HCT116 (cell line): ENCODE data around the gene ARHGDIA. TPM values are rescaled to one million over a fixed set of nuclear protein-coding genes. Genes with fewer than 3 reads are reported as not detected.
"Not testable (repeated sequence)": the region's sequence is repeated elsewhere in the genome, so short reads cannot be mapped to it uniquely, and the experiment has no call there.

Source experiments
- ATAC-seq: fragments of 200-7000 bp; cut with Tn5 transposase; 2 replicates; pipeline ENCODE4 v1.9.1; 2020; ENCODE audit warnings: mild to moderate bottlenecking, moderate library complexity
- BruUV-seq: library from RNA; stranded (reverse); fragments of 400-500 nt; replicated peaks from 2 replicates; lab custom pipeline; 2021; lab: Mats Ljungman, UMichigan
- CTCF ChIA-PET: fragments of 300-600 bp; sonication (Branson Sonifier 250); formaldehyde crosslinking; loops from one replicate; lab custom pipeline; 2021; ENCODE audit warnings: antibody characterized with exemption; lab: Charles Lee
- POLR2A ChIA-PET: fragments of 300-600, 350-600 bp; sonication (Branson Sonifier 250); formaldehyde crosslinking; loops from one replicate; lab custom pipeline; 2021; ENCODE audit warnings: antibody characterized with exemption; lab: Charles Lee
- RAD21 ChIA-PET, 2 experiments: fragments of 300-600 bp; sonication (Branson Sonifier 250); formaldehyde crosslinking; loops; one replicate each; lab custom pipeline; 2023; ENCODE audit warnings: low total read pairs in 2 of 2; ENCODE audit not compliant: uncharacterized antibody in 2 of 2, unreplicated experiment in 2 of 2, low non-redundant PET in 1 of 2; lab: Charles Lee
- DNase-seq: peaks from one replicate; pipeline ENCODE4 v3.0.0-alpha.2; 2010; ENCODE audit warnings: low read depth, low spot score
- H2AFZ ChIP-seq: fragments of 200-600 bp; shearing (Covaris generic), sonication (generic); 2 replicates; pipeline ENCODE4 v1.6.1; 2017; ENCODE audit warnings: low read depth, mixed run types, mixed read lengths, antibody characterized with exemption, low read length; ENCODE audit not compliant: poor library complexity, severe bottlenecking
- H3K27ac ChIP-seq: 2 replicates; pipeline ENCODE4 v1.5.1; 2012; ENCODE audit warnings: low read depth, low read length
- H3K27me3 ChIP-seq: fragments of 200-600 bp; sonication (generic); 2 replicates; pipeline ENCODE4 v1.6.1; 2016; ENCODE audit warnings: mixed run types, low read length, mixed read lengths; ENCODE audit not compliant: insufficient read depth
- H3K36me3 ChIP-seq, 2 experiments: fragments of 200-500 bp in 1 of 2; fragments of 200-600 bp in 1 of 2; sonication (Bioruptor generic) in 1 of 2; sonication (generic) in 1 of 2; 2 replicates each; pipeline versions ENCODE4 v1.5.1 to v1.6.1; 2014 to 2016; ENCODE audit warnings: low read length in 2 of 2, inconsistent platforms in 1 of 2, mixed read lengths in 1 of 2, mixed run types in 1 of 2; ENCODE audit not compliant: insufficient read depth in 2 of 2, control insufficient read depth in 1 of 2
- H3K4me1 ChIP-seq, 2 experiments: fragments of 200-600 bp in 1 of 2; sonication (generic) in 1 of 2; 2 replicates each; pipeline versions ENCODE4 v1.5.1 to v1.6.1; 2012 to 2017; ENCODE audit warnings: low read length in 2 of 2, inconsistent platforms in 1 of 2, mild to moderate bottlenecking in 1 of 2, mixed read lengths in 1 of 2, mixed run types in 1 of 2, moderate library complexity in 1 of 2; ENCODE audit not compliant: insufficient read depth in 2 of 2, control insufficient read depth in 1 of 2
- H3K4me2 ChIP-seq: fragments of 200-600 bp; sonication (generic); 2 replicates; pipeline ENCODE4 v1.6.1; 2017; ENCODE audit warnings: mixed run types, low read length, mixed read lengths
- H3K4me3 ChIP-seq, 2 experiments: fragments of 200-600 bp in 1 of 2; sonication (generic) in 1 of 2; replicated peaks in 1 of 2; 2 replicates each; pipeline ENCODE4 v1.5.1; 2011 to 2016; ENCODE audit warnings: low read length in 2 of 2, control low read depth in 1 of 2, low read depth in 1 of 2, mild to moderate bottlenecking in 1 of 2, mixed read lengths in 1 of 2, mixed run types in 1 of 2
- H3K79me2 ChIP-seq: fragments of 200-600 bp; sonication (generic); 2 replicates; pipeline ENCODE4 v1.6.1; 2017; ENCODE audit warnings: mild to moderate bottlenecking, mixed run types, low read length, moderate library complexity, mixed read lengths; ENCODE audit not compliant: insufficient read depth
- H3K9ac ChIP-seq: fragments of 200-600 bp; sonication (generic); 2 replicates; pipeline ENCODE4 v1.6.1; 2016; ENCODE audit warnings: low read length, mixed read lengths
- H3K9me2 ChIP-seq: fragments of 200-600 bp; sonication (generic), shearing (Covaris generic); 2 replicates; pipeline ENCODE4 v1.6.1; 2017; ENCODE audit warnings: mixed run types, mild to moderate bottlenecking, moderate library complexity; ENCODE audit not compliant: insufficient read depth
- H3K9me3 ChIP-seq, 2 experiments: fragments of 200-500 bp in 1 of 2; fragments of 200-600 bp in 1 of 2; sonication (Bioruptor generic) in 1 of 2; sonication (generic) in 1 of 2; 2 replicates each; pipeline ENCODE4 v1.6.1; 2014 to 2017; ENCODE audit warnings: low read length in 2 of 2, mixed read lengths in 2 of 2, inconsistent platforms in 1 of 2, low read depth in 1 of 2, mild to moderate bottlenecking in 1 of 2, mixed run types in 1 of 2, moderate library complexity in 1 of 2; ENCODE audit not compliant: control insufficient read depth in 1 of 2, insufficient read depth in 1 of 2
- H4K20me1 ChIP-seq: fragments of 200-600 bp; sonication (generic), shearing (Covaris generic); 2 replicates; pipeline ENCODE4 v1.6.1; 2017; ENCODE audit warnings: mixed run types, mild to moderate bottlenecking, moderate library complexity; ENCODE audit not compliant: insufficient read depth
- ATF3 ChIP-seq: IDR thresholded peaks from 2 replicates; pipeline ENCODE4 v1.6.1; 2012
- CEBPB ChIP-seq: IDR thresholded peaks from 2 replicates; pipeline ENCODE4 v1.6.1; 2012; ENCODE audit warnings: low read depth
- CTCF ChIP-seq, 3 experiments: fragments of 200-600 bp in 1 of 3; sonication (generic) in 1 of 3; IDR thresholded peaks in 2 of 3; conservative IDR thresholded peaks in 1 of 3; 2 replicates each; pipeline ENCODE4 v1.5.1; 2012 to 2017; ENCODE audit warnings: low read depth in 2 of 3, low read length in 2 of 3, antibody characterized with exemption in 1 of 3, borderline replicate concordance in 1 of 3, control low read depth in 1 of 3, mild to moderate bottlenecking in 1 of 3, mixed read lengths in 1 of 3, mixed run types in 1 of 3, moderate library complexity in 1 of 3; ENCODE audit not compliant: insufficient read depth in 1 of 3
- ELF1 ChIP-seq: IDR thresholded peaks from 2 replicates; pipeline ENCODE4 v1.6.1; 2012; ENCODE audit warnings: low read depth, borderline replicate concordance
- EZH2phosphoT487 ChIP-seq: fragments of 200-600 bp; IDR thresholded peaks from 2 replicates; pipeline ENCODE4 v1.6.1; 2018; ENCODE audit warnings: antibody characterized with exemption, borderline replicate concordance
- JUND ChIP-seq: IDR thresholded peaks from 2 replicates; pipeline ENCODE4 v1.6.1; 2012
- MAX ChIP-seq: IDR thresholded peaks from 2 replicates; pipeline ENCODE4 v1.6.1; 2012
- POLR2A ChIP-seq: IDR thresholded peaks from 2 replicates; pipeline ENCODE4 v1.7.0; 2011; ENCODE audit warnings: borderline replicate concordance; ENCODE audit not compliant: insufficient read depth, insufficient read length; ENCODE audit errors: extremely low read depth
- RAD21 ChIP-seq: IDR thresholded peaks from 2 replicates; pipeline ENCODE4 v1.6.1; 2012; ENCODE audit warnings: low read depth, mild to moderate bottlenecking
- SIN3A ChIP-seq: IDR thresholded peaks from 2 replicates; pipeline ENCODE4 v1.6.1; 2012; ENCODE audit warnings: low read depth
- SRF ChIP-seq: IDR thresholded peaks from 2 replicates; pipeline ENCODE4 v1.6.1; 2012; ENCODE audit warnings: low read depth
- TCF7L2 ChIP-seq: IDR thresholded peaks from 2 replicates; pipeline ENCODE4 v1.7.0; 2011; ENCODE audit warnings: borderline replicate concordance, inconsistent platforms; ENCODE audit not compliant: insufficient read depth, insufficient read length; ENCODE audit errors: extremely low read depth
- ZBTB33 ChIP-seq: IDR thresholded peaks from 2 replicates; pipeline ENCODE4 v1.6.1; 2011; ENCODE audit warnings: mild to moderate bottlenecking, low read length, moderate library complexity; ENCODE audit not compliant: insufficient replicate concordance; ENCODE audit errors: extremely low read depth
- ZFX ChIP-seq: fragments of 450-650 bp; IDR thresholded peaks from 2 replicates; pipeline ENCODE4 v1.6.1; 2017
- intact Hi-C: fragments of 100-400 bp; cut with micrococcal nuclease; formaldehyde crosslinking; loops from 2 replicates; pipeline ENCODE4 v1.10.0; 2022
- total RNA-seq: library from RNA; stranded (reverse); gene quantifications from one replicate; pipeline ENCODE4 v1.2.1, GENCODE V29; 2021; ENCODE audit not compliant: unreplicated experiment

The ARHGDIA gene
- total RNA-seq, 1 experiment from 2014 or later, result 554 TPM

- Histone ChIP-seq H3K4me1 (peaks cover 27 to 46% of the 10 kb centered on the region in 2 experiments), H3K9ac (no peak overlapping the region), H3K27me3 (no peaks in the 10 kb centered on the region), H3K4me3 (no peak overlapping the region), H2AFZ (no peak overlapping the region), H4K20me1 (no peaks in the 10 kb centered on the region), H3K9me2 (no peaks in the 10 kb centered on the region), H3K4me2 (no peak overlapping the region), H3K9me3 (no peaks in the 10 kb centered on the region), H3K36me3 (peaks cover 28 to 58% of the 10 kb centered on the region in 2 experiments; a peak in 3 of 4 replicates), H3K27ac (peak overlapping the region; percentile 5; the same call in 1 of the 2 replicates), H3K79me2 (peaks cover 91% of the 10 kb centered on the region)
- ATAC-seq (no peak), DNase-seq (no peak)
- CTCF ChIA-PET, result no interaction called here
- intact Hi-C loops, result no loop called here
- TF ChIP-seq MAX, result no peak
- TF ChIP-seq SRF, result no peak
- TF ChIP-seq CEBPB, result no peak
- no peak for TF ChIP-seq RAD21
- no peak for TF ChIP-seq POLR2A
- TF ChIP-seq ATF3, result no peak
- TF ChIP-seq CTCF (IDR thresholded peaks at IDR 0.05 in 2 of 3, conservative IDR thresholded peaks at IDR 0.05 in 1 of 3; ENCODE audit: borderline replicate concordance in 1 of 3, insufficient read depth in 1 of 3, low read depth in 2 of 3, low read length in 2 of 3), result no peak
- no peak for TF ChIP-seq ELF1
- no peak for TF ChIP-seq ZFX
- TF ChIP-seq ZBTB33, result no peak
- no peak for TF ChIP-seq EZH2phosphoT487
- TF ChIP-seq TCF7L2, result no peak
- no peak for TF ChIP-seq JUND
- TF ChIP-seq SIN3A, result no peak
- RAD21 ChIA-PET, result no interaction called here
- POLR2A ChIA-PET, result no interaction called here
- BruUV-seq, result no TSS peak
Measured at GRCh38 chr17:81918832-81919545, 47.9 kb upstream of the ARHGDIA start.

GRCh38 chr17:81918333-81918669 is 47.2 kb upstream of the ARHGDIA start:
- H3K9me3 ChIP-seq, CTCF ChIA-PET, H3K9ac ChIP-seq, RAD21 ChIA-PET, H4K20me1 ChIP-seq, POLR2A ChIA-PET, BruUV-seq, H3K27me3 ChIP-seq, H3K27ac ChIP-seq, H3K9me2 ChIP-seq, DNase-seq, H2AFZ ChIP-seq, intact Hi-C loops: not testable (repeated sequence)
- peak overlapping the region; percentile 82 for H3K4me2 ChIP-seq
- H3K36me3 ChIP-seq, result peaks cover 34 to 65% of the 10 kb centered on the region in 2 experiments; a peak in 3 of 4 replicates
- peaks cover 84% of the 10 kb centered on the region for H3K79me2 ChIP-seq
- peaks cover 24 to 46% of the 10 kb centered on the region in 2 experiments for H3K4me1 ChIP-seq
- ATAC-seq, result peak; percentile 41
- peak overlapping the region; percentile 21 to 67; a peak in 3 of 4 replicates for H3K4me3 ChIP-seq
